HepG2 (cell line): ENCODE results near the gene NMUR2. TPM values are rescaled to one million over a fixed set of nuclear protein-coding genes. Genes with fewer than 3 reads are reported as not detected.

Source experiments
- ATAC-seq: fragments of 200-7000 bp; cut with Tn5 transposase; 3 replicates; pipeline ENCODE4 v1.9.1; 2020; ENCODE audit warnings: mild to moderate bottlenecking, moderate library complexity
- BruUV-seq: library from RNA; stranded (reverse); fragments of 400-500 nt; replicated peaks from 2 replicates; lab custom pipeline; 2021; lab: Mats Ljungman, UMichigan
- CTCF ChIA-PET: fragments of 300-600 bp; formaldehyde crosslinking; extraction: SDS; loops from one replicate; lab custom pipeline; 2021; ENCODE audit warnings: low total read pairs, inconsistent platforms, low intra/inter-chr PET ratio; lab: Yijun Ruan, JAX
- POLR2A ChIA-PET: fragments of 350-600 bp; sonication (Branson Sonifier 250); formaldehyde crosslinking; loops from one replicate; lab custom pipeline; 2020; ENCODE audit warnings: antibody characterized with exemption, inconsistent platforms; lab: Yijun Ruan, JAX
- DNase-seq: peaks from one replicate; pipeline ENCODE4 v3.0.0-alpha.2; 2015; ENCODE audit warnings: low spot score
- FAIRE-seq: peaks from 3 replicates; lab custom pipeline; 2011; peaks lifted over from hg19 to GRCh38; lab: Jason Lieb, UNC
- H2AFZ ChIP-seq: one replicate; pipeline ENCODE4 v1.6.1; 2011; ENCODE audit warnings: low read length, inconsistent platforms
- H3K27ac ChIP-seq: fragments of 300-600 bp; 3 replicates; pipeline ENCODE4 v1.8.0; 2011; ENCODE audit warnings: mixed run types, mild to moderate bottlenecking, mixed read lengths, low read length, inconsistent platforms; ENCODE audit not compliant: insufficient read depth; ENCODE audit errors: extremely low read length
- H3K27me3 ChIP-seq, 2 experiments: fragments of 200-600 bp in 1 of 2; 2 replicates in 1 of 2; 3 replicates in 1 of 2; pipeline versions ENCODE4 v1.6.0 to v1.8.0; 2011; ENCODE audit warnings: low read length in 2 of 2, mild to moderate bottlenecking in 2 of 2, moderate library complexity in 2 of 2, inconsistent platforms in 1 of 2; ENCODE audit not compliant: insufficient read depth in 2 of 2, control insufficient read depth in 1 of 2
- H3K36me3 ChIP-seq, 2 experiments: fragments of 200-600 bp in 1 of 2; replicated peaks in 1 of 2; 2 replicates in 1 of 2; 3 replicates in 1 of 2; pipeline versions ENCODE4 v1.5.1 to v1.8.0; 2011; ENCODE audit warnings: low read length in 2 of 2, inconsistent platforms in 1 of 2; ENCODE audit not compliant: insufficient read depth in 2 of 2, control insufficient read depth in 1 of 2
- H3K4me1 ChIP-seq: 2 replicates; pipeline ENCODE4 v1.5.1; 2012; ENCODE audit warnings: low read length, inconsistent platforms; ENCODE audit not compliant: insufficient read depth
- H3K4me2 ChIP-seq: 2 replicates; pipeline ENCODE4 v1.6.0; 2011; ENCODE audit warnings: low read depth, low read length, inconsistent platforms
- H3K4me3 ChIP-seq, 3 experiments: fragments of 200-600 bp in 1 of 3; sonication (generic), shearing (Covaris generic) in 1 of 3; replicated peaks in 1 of 3; 2 replicates each; pipeline ENCODE4 v1.5.1; 2011 to 2016; ENCODE audit warnings: low read length in 3 of 3, inconsistent platforms in 2 of 3, low read depth in 2 of 3, mild to moderate bottlenecking in 2 of 3, control low read depth in 1 of 3, mixed read lengths in 1 of 3; ENCODE audit not compliant: insufficient read depth in 1 of 3
- H3K79me2 ChIP-seq: one replicate; pipeline ENCODE4 v1.6.1; 2011; ENCODE audit warnings: low read length, inconsistent platforms; ENCODE audit not compliant: insufficient read depth
- H3K9ac ChIP-seq: 2 replicates; pipeline ENCODE4 v1.6.0; 2011; ENCODE audit warnings: mild to moderate bottlenecking, low read depth, low read length, inconsistent platforms; ENCODE audit not compliant: insufficient read depth
- H3K9me3 ChIP-seq: 2 replicates; pipeline ENCODE4 v1.5.1; 2012; ENCODE audit warnings: mild to moderate bottlenecking, low read length
- H4K20me1 ChIP-seq: 2 replicates; pipeline ENCODE4 v1.6.0; 2011; ENCODE audit warnings: inconsistent platforms, mild to moderate bottlenecking, low read length, moderate library complexity; ENCODE audit not compliant: insufficient read depth
- ARID2 ChIP-seq: sonication (generic); formaldehyde crosslinking; IDR thresholded peaks from 2 replicates; pipeline ENCODE4 v1.8.1; 2022; ENCODE audit warnings: mild to moderate bottlenecking, missing genetic modification reagents, borderline replicate concordance
- ATF7 ChIP-seq, 2 experiments: fragments of 450-650 bp in 1 of 2; sonication (generic) in 1 of 2; formaldehyde crosslinking in 1 of 2; IDR thresholded peaks; 2 replicates each; pipeline versions ENCODE4 v1.4.0 to v1.6.1; 2016 to 2020; ENCODE audit warnings: antibody characterized with exemption in 1 of 2, mild to moderate bottlenecking in 1 of 2, missing genetic modification reagents in 1 of 2
- BRD4 ChIP-seq: sonication (generic); formaldehyde crosslinking; IDR thresholded peaks from 2 replicates; pipeline ENCODE4 v1.4.0; 2020; ENCODE audit warnings: missing genetic modification reagents
- CERS6 ChIP-seq: sonication (generic); formaldehyde crosslinking; IDR thresholded peaks from 2 replicates; pipeline ENCODE4 v1.5.0; 2020; ENCODE audit warnings: missing genetic modification reagents
- FOXO4 ChIP-seq: sonication (generic); formaldehyde crosslinking; conservative IDR thresholded peaks from 2 replicates; pipeline ENCODE4 v1.8.1; 2023; ENCODE audit warnings: missing genetic modification reagents
- GLI4 ChIP-seq: sonication (generic); formaldehyde crosslinking; IDR thresholded peaks from 2 replicates; pipeline ENCODE4 v1.5.1; 2020; ENCODE audit warnings: missing genetic modification reagents, mild to moderate bottlenecking, moderate library complexity, borderline replicate concordance
- HMG20B ChIP-seq: conservative IDR thresholded peaks from 2 replicates; pipeline ENCODE4 v1.6.1; 2016; ENCODE audit warnings: missing genetic modification reagents, missing compliant biosample characterization
- HMGA1 ChIP-seq: sonication (generic); formaldehyde crosslinking; conservative IDR thresholded peaks from 2 replicates; pipeline ENCODE4 v1.4.0; 2020; ENCODE audit warnings: missing genetic modification reagents
- KLF16 ChIP-seq, 2 experiments: sonication (generic) in 1 of 2; formaldehyde crosslinking in 1 of 2; IDR thresholded peaks; 2 replicates each; pipeline versions ENCODE4 v1.6.1 to v1.8.0; 2016 to 2023; ENCODE audit warnings: missing genetic modification reagents in 2 of 2, missing compliant biosample characterization in 1 of 2
- MIER3 ChIP-seq: IDR thresholded peaks from 2 replicates; pipeline ENCODE4 v1.6.1; 2016; ENCODE audit warnings: missing compliant biosample characterization, borderline replicate concordance
- RBM39 ChIP-seq: fragments of 200-400 bp; formaldehyde crosslinking; IDR thresholded peaks from one replicate; pipeline ENCODE4 v1.6.1; 2018; ENCODE audit warnings: antibody characterized with exemption, mild to moderate bottlenecking, low read depth, low read length; ENCODE audit not compliant: poor library complexity, severe bottlenecking
- RFXANK ChIP-seq: IDR thresholded peaks from 2 replicates; pipeline ENCODE4 v1.6.1; 2016
- SNRNP70 ChIP-seq: fragments of 200-400 bp; formaldehyde crosslinking; IDR thresholded peaks from 2 replicates; pipeline ENCODE4 v1.6.1; 2017; ENCODE audit warnings: mild to moderate bottlenecking, low read depth, low read length, moderate library complexity
- ZBTB33 ChIP-seq: sonication (generic); formaldehyde crosslinking; IDR thresholded peaks from 2 replicates; pipeline ENCODE4 v1.4.0; 2020; ENCODE audit warnings: missing genetic modification reagents
- ZMAT3 ChIP-seq: sonication (generic); formaldehyde crosslinking; conservative IDR thresholded peaks from 2 replicates; pipeline ENCODE4 v1.7.0; 2021; ENCODE audit warnings: missing genetic modification reagents
- ZNF550 ChIP-seq: sonication (generic); formaldehyde crosslinking; IDR thresholded peaks from 2 replicates; pipeline ENCODE4 v1.4.0; 2020; ENCODE audit warnings: mild to moderate bottlenecking, missing genetic modification reagents, borderline replicate concordance
- ZNF569 ChIP-seq: sonication (generic); formaldehyde crosslinking; IDR thresholded peaks from 2 replicates; pipeline ENCODE4 v1.5.0; 2020; ENCODE audit warnings: mild to moderate bottlenecking, missing genetic modification reagents, moderate library complexity, borderline replicate concordance
- WGBS: methylation state at CpG from one replicate; pipeline ENCODE4 v1.1.6; 2017; ENCODE audit warnings: low lambda C conversion rate; 5-methylcytosine and 5-hydroxymethylcytosine counted together
- in situ Hi-C: cut with HindIII; loops from 2 replicates; pipeline ENCODE4 v1.10.0; 2017; ENCODE audit warnings: low pct_unique_long_range_greater_than_20kb; ENCODE audit not compliant: extremely low pct_ligation_motif_present
- intact Hi-C: fragments of 100-400 bp; cut with micrococcal nuclease; formaldehyde crosslinking; loops from one replicate; pipeline ENCODE4 v1.10.0; 2022; ENCODE audit not compliant: unreplicated experiment
- polyA plus RNA-seq, 8 experiments: library from polyadenylated mRNA; depleted of rRNA in 3 of 8; stranded (reverse) in 7 of 8; unstranded in 1 of 8; fragments of >200 nt; fragmentation: Illumina TruSeq in 4 of 8; extraction: Trizol in 4 of 8; gene quantifications; 2 replicates each; pipeline versions ENCODE4 v1.2.1 to v1.2.3, GENCODE V29; 2011 to 2016; ENCODE audit warnings: low read depth in 4 of 8, missing spikeins in 1 of 8, mixed read lengths in 1 of 8; ENCODE audit not compliant: insufficient read depth in 1 of 8
- total RNA-seq, 5 experiments: library from RNA; depleted of rRNA; stranded (reverse); fragments of >200 nt; fragmentation: Illumina TruSeq; extraction: Trizol; gene quantifications; 2 replicates each; pipeline ENCODE4 v1.2.3, GENCODE V29; 2016; ENCODE audit warnings: low read depth in 1 of 5

The NMUR2 gene
- total and polyA plus RNA-seq, 2 of the 13 experiments (the other 11 are each of a cell fraction or from before 2014, with no cell fraction given): not detected

GRCh38 chr5:152358861-152359568 is 46.1 kb downstream of the NMUR2 start (continued):
- TF ChIP-seq ZBTB33 (CRISPR knock-in tag) (no peak), BRD4 (no peak), RFXANK (CRISPR knock-in tag) (no peak)

GRCh38 chr5:152356506-152356905 is 48.6 kb downstream of the NMUR2 start:
- DNase-seq (no peak), FAIRE-seq (no peak), ATAC-seq (no peak)
- no peaks in the 10 kb centered on the region for H3K36me3 ChIP-seq
- POLR2A ChIA-PET: no interaction called here
- CTCF ChIA-PET: no interaction called here
- no peak overlapping the region for H3K27ac ChIP-seq
- no peak overlapping the region for H3K4me2 ChIP-seq
- in situ Hi-C loops (no loop called here), intact Hi-C loops (no loop called here)
- no peaks in the 10 kb centered on the region for H3K79me2 ChIP-seq
- no peak overlapping the region for H2AFZ ChIP-seq
- H3K27me3 ChIP-seq: no peaks in the 10 kb centered on the region; a peak in 2 of 5 replicates
- no peaks in the 10 kb centered on the region for H3K9me3 ChIP-seq
- H3K9ac ChIP-seq: no peak overlapping the region
- H4K20me1 ChIP-seq: no peaks in the 10 kb centered on the region
- 0% methylated on average over 2 of the region's 2 CpGs for WGBS
- no peaks in the 10 kb centered on the region for H3K4me1 ChIP-seq
- no TSS peak for BruUV-seq
- no peak overlapping the region for H3K4me3 ChIP-seq
- no peak for TF ChIP-seq HMG20B
- no peak for TF ChIP-seq MIER3 (CRISPR knock-in tag)
- TF ChIP-seq CERS6 (CRISPR knock-in tag): no peak
- TF ChIP-seq GLI4: no peak
- no peak for TF ChIP-seq ARID2 (CRISPR knock-in tag)
- no peak for TF ChIP-seq SNRNP70
- no peak for TF ChIP-seq RBM39
- no peak for TF ChIP-seq FOXO4
- TF ChIP-seq ZNF550: no peak
- no peak for TF ChIP-seq ZNF569
- TF ChIP-seq ZMAT3 (CRISPR knock-in tag): no peak
- no peak for TF ChIP-seq HMGA1 (CRISPR knock-in tag)
- no peak for TF ChIP-seq ATF7 (IDR thresholded peaks at IDR 0.05)
- no peak for TF ChIP-seq ATF7 (CRISPR knock-in tag; IDR thresholded peaks at IDR 0.05)
- no peak for TF ChIP-seq KLF16 (CRISPR knock-in tag; IDR thresholded peaks at IDR 0.05)
